RCC 7860 (cell line): ENCODE results near the gene ABCC4.

Experiments used
- DNase-seq: peaks from one replicate; pipeline ENCODE4 v3.0.0-alpha.2; 2015; ENCODE audit warnings: low spot score
- FAIRE-seq: peaks from 2 replicates; lab custom pipeline; 2012; peaks lifted over from hg19 to GRCh38; lab: Jason Lieb, UNC

Gene ABCC4

GRCh38 chr13:95261956-95262355, 39.3 kb downstream of the ABCC4 start:
- DNase-seq (no peak), FAIRE-seq (no peak)

GRCh38 chr13:95260031-95260525, 41.2 kb downstream of the ABCC4 start:
- DNase-seq: no peak
- FAIRE-seq: no peak

GRCh38 chr13:95258619-95259194, 42.5 kb downstream of the ABCC4 start:
- peak; percentile 87 for DNase-seq
- FAIRE-seq: peak; percentile 93

GRCh38 chr13:95258098-95258497, 43.2 kb downstream of the ABCC4 start:
- DNase-seq (no peak), FAIRE-seq (no peak)

GRCh38 chr13:95256091-95256490, 45.2 kb downstream of the ABCC4 start:
- FAIRE-seq: peak; percentile 96
- DNase-seq: peak; percentile 98

- no peak for FAIRE-seq
- DNase-seq: no peak
These were observed 46.0 kb downstream of the ABCC4 start for GRCh38 chr13:95255072-95255732.

DNA sequence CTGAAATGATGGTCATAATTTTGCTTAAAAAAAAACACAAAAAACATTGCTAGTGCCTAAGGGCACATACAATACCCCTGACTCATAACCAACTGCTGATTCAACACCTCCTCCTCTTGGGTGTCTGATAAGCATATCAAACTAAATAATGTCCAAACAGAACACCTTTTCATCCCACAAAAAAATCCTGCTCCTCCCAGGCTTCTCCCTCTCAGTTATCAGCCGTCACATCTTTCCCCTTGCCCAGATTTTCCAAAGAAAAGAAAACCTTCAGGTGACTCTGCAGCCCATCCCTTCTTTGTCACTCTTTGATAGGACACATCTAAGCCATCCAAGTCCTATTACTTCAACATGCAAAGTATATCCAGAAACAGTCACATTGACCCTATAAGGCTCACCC, 46.9 kb downstream of the ABCC4 start:
- peak; percentile 56 for DNase-seq
- FAIRE-seq: peak; percentile 78

- no peak for FAIRE-seq
- DNase-seq: no peak
These were observed 48.2 kb downstream of the ABCC4 start for GRCh38 chr13:95253033-95253432.

- DNase-seq: peak; percentile 82
- peak; percentile 66 for FAIRE-seq
These were observed 49.6 kb downstream of the ABCC4 start for GRCh38 chr13:95251641-95252040.

DNA sequence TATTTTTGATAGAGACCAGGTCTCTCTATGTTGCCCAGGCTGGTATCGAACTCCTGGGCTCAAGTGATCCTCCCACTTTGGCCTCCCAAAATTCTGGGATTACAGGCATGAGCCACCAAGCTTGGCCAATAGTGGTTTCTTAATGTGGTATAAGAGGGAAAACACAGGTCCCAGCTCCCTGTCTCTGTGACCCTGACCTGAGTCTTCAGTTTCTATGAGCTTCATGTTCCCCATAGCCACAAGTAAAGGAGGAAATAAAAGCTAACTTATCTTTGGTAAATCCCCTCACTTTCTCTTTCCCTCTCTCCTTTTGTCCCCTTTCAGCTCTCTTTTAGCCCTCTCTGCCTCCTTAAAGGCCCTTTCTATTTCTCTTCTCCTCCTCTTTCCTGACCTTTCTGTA, 50.3 kb downstream of the ABCC4 start:
- no peak for DNase-seq
- no peak for FAIRE-seq

- DNase-seq: no peak
- FAIRE-seq: no peak
These were observed 52.3 kb downstream of the ABCC4 start for GRCh38 chr13:95248953-95249352.

- FAIRE-seq: no peak
- no peak for DNase-seq
These were observed 53.4 kb downstream of the ABCC4 start for GRCh38 chr13:95247852-95248251.

GRCh38 chr13:95247171-95247570, 54.1 kb downstream of the ABCC4 start:
- FAIRE-seq: no peak
- no peak for DNase-seq

GRCh38 chr13:95246292-95247082, 54.8 kb downstream of the ABCC4 start:
- FAIRE-seq (no peak), DNase-seq (no peak)

- DNase-seq (no peak), FAIRE-seq (no peak)
These were observed 56.2 kb downstream of the ABCC4 start for GRCh38 chr13:95245071-95245470.

DNA sequence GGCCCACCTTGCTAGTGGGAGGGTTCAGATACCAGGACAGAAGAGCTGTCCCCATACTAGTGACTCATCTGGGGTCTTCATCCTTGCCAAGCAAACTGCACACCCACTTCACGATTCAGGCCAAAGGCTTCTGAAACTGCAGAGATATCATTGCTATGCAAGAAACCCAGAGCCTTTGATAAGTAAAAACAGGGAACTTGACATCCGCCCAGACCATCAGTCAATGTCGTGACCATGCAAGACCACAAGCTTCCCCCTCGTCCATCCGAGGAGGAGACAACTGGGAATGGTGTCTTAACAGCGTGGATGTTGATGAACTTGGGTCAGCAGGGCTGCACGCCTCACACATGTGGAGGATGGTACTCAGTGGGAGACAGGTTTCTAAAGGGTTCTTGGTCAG, 58.0 kb downstream of the ABCC4 start:
- DNase-seq: no peak
- no peak for FAIRE-seq

DNA sequence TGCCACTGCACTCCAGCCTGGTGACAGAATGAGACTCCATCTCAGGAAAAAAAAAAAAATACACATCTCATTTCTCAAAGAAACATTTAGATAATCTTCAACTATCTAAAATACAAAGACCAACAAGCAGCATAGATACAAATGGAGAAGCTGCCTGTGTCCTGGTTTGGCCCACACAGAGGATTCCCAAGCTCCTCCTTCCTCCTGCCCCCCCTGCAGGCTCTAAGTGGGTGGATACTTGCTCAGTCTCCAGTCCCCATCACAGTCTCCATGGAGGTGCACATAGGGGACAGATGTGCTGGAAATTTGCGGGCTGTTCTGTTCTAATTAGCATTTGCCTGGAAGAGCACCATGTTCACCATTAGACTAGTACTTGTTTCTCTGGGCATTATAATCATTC, 59.9 kb downstream of the ABCC4 start:
- FAIRE-seq (no peak), DNase-seq (no peak)

DNA sequence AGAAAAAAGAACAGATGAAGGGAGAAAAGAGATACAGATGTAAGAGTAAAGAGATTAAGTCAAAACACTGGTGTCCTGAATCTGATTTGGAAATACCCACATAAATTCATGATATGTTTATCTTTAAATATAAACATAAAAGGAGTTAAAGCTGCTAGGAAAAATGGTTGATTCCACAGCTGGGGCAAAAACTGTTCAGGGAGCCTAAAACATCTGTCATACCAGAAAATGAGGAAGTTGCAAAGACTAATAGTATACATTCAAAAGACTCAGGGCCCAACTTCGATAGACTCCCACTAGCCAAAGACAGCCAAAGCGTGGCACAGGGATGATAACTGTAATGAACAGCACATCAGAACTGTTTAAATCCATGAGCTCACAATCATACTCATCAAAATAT, 62.0 kb downstream of the ABCC4 start:
- no peak for FAIRE-seq

GRCh38 chr13:95237310-95237870, 63.9 kb downstream of the ABCC4 start:
- FAIRE-seq (no peak), DNase-seq (no peak)

More for the DNA sequence above, 62.0 kb downstream of the ABCC4 start:
- no peak for DNase-seq

GRCh38 chr13:95236774-95237173, 64.5 kb downstream of the ABCC4 start:
- DNase-seq: no peak
- no peak for FAIRE-seq

DNA sequence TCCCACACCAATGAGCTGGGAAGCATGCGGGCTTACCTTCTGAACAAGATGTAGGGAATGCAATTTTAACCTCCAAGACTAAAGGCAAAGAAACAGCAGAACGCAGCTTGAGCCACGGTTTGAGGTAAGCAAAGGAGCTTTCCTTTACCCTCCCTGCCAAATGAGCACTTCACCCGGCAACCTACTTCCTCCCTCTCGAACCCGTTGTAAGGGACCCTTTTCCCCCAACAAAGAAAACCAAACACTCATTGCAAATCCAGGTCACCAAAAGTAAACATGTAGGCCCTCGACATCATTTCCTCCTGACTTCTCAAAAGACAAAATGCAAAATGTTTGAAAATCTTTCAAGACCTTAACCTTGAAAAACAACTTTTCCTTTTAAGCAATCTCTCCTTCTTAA, 65.3 kb downstream of the ABCC4 start:
- DNase-seq: no peak
- no peak for FAIRE-seq
